Loucy (cell line): ENCODE data around the gene THPO.

Experiments used
- H2AFZ ChIP-seq: fragments of 200-600 bp; sonication (generic); 2 replicates; pipeline ENCODE4 v1.6.0; 2016; ENCODE audit warnings: antibody characterized with exemption, mild to moderate bottlenecking, low read length, moderate library complexity
- H3F3A ChIP-seq: fragments of 200-600 bp; 2 replicates; pipeline ENCODE4 v1.6.0; 2016; ENCODE audit warnings: antibody characterized with exemption, low read depth, mild to moderate bottlenecking
- H3K27me3 ChIP-seq: fragments of 200-600 bp; sonication (generic); 2 replicates; pipeline ENCODE4 v1.6.1; 2014; ENCODE audit warnings: low read length, mild to moderate bottlenecking; ENCODE audit not compliant: insufficient read depth, poor library complexity, severe bottlenecking
- H3K36me3 ChIP-seq: fragments of 200-600 bp; sonication (generic); 2 replicates; pipeline ENCODE4 v1.6.1; 2016; ENCODE audit warnings: low read length; ENCODE audit not compliant: insufficient read depth
- H3K4me1 ChIP-seq: fragments of 200-600 bp; sonication (generic); 2 replicates; pipeline ENCODE4 v1.5.1; 2014; ENCODE audit warnings: low read length, mild to moderate bottlenecking; ENCODE audit not compliant: insufficient read depth, poor library complexity, severe bottlenecking
- H3K4me2 ChIP-seq: fragments of 200-600 bp; sonication (generic); 2 replicates; pipeline ENCODE4 v1.6.0; 2014; ENCODE audit warnings: antibody characterized with exemption, low read length, low read depth, mild to moderate bottlenecking; ENCODE audit not compliant: poor library complexity, severe bottlenecking
- H3K4me3 ChIP-seq: fragments of 200-600 bp; sonication (generic); 2 replicates; pipeline ENCODE4 v1.5.1; 2014; ENCODE audit warnings: low read length, mild to moderate bottlenecking, mixed read lengths; ENCODE audit not compliant: poor library complexity, severe bottlenecking
- H3K79me2 ChIP-seq: fragments of 200-600 bp; sonication (generic); 2 replicates; pipeline ENCODE4 v1.6.1; 2014; ENCODE audit warnings: low read length; ENCODE audit not compliant: insufficient read depth
- H3K9ac ChIP-seq: fragments of 200-600 bp; sonication (generic); 2 replicates; pipeline ENCODE4 v1.6.0; 2014; ENCODE audit warnings: mild to moderate bottlenecking, low read depth, low read length, moderate library complexity; ENCODE audit not compliant: poor library complexity, severe bottlenecking
- H3K9me2 ChIP-seq: fragments of 200-600 bp; sonication (generic); replicated peaks from 2 replicates; pipeline ENCODE4 v1.6.1; 2016; ENCODE audit warnings: low read depth, low read length, mixed read lengths
- H3K9me3 ChIP-seq: fragments of 200-600 bp; sonication (generic); 2 replicates; pipeline ENCODE4 v1.6.1; 2014; ENCODE audit warnings: mild to moderate bottlenecking, antibody characterized with exemption, low read length, low read depth; ENCODE audit not compliant: insufficient read depth
- H4K20me1 ChIP-seq: fragments of 200-600 bp; sonication (generic); 2 replicates; pipeline ENCODE4 v1.6.0; 2014; ENCODE audit warnings: antibody characterized with exemption, low read length, mild to moderate bottlenecking; ENCODE audit not compliant: insufficient read depth, poor library complexity, severe bottlenecking
- CTCF ChIP-seq: fragments of 200-600 bp; sonication (generic); conservative IDR thresholded peaks from 2 replicates; pipeline ENCODE4 v1.5.1; 2014; ENCODE audit warnings: mild to moderate bottlenecking, antibody characterized with exemption, low read length
- EZH2phosphoT487 ChIP-seq: fragments of 200-600 bp; IDR thresholded peaks from 2 replicates; pipeline ENCODE4 v1.6.1; 2018; ENCODE audit warnings: antibody characterized with exemption, mild to moderate bottlenecking, moderate library complexity, borderline replicate concordance

THPO gene

DNA sequence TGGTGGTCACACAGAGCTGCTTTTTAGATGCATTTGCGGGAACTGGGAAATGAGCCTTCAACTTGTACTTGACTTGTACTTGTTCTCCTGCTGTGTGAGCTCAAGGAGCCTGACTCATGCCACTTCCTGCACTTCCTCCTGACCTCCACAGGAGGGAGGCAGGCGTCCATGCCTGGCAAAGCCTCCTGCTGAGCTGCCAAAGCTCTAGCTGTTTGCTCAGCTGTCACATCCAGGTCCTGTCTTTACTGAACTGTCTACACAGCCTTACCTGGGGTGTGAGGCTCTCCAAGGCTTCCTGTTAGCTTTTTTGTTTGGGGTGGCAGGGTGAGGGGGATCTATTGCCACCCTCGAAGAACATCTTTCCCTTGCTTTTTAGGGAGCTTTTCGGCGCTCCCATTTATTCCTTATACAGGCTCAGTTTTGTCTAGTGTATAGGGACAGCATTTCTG is 6.4 kb downstream of the THPO start:
- no peak overlapping the region for H3K4me2 ChIP-seq
- no peaks in the 10 kb centered on the region for H3K27me3 ChIP-seq
- H3K9ac ChIP-seq = no peak overlapping the region
- peaks cover 4% of the 10 kb centered on the region for H3K4me1 ChIP-seq
- H3K79me2 ChIP-seq = no peaks in the 10 kb centered on the region
- H3K36me3 ChIP-seq = peaks cover 16% of the 10 kb centered on the region; the same call in 1 of the 2 replicates
- H3K9me2 ChIP-seq = no peaks in the 10 kb centered on the region
- H4K20me1 ChIP-seq = no peaks in the 10 kb centered on the region
- peak; percentile 89 for TF ChIP-seq CTCF
- TF ChIP-seq EZH2phosphoT487 = no peak
- no peak overlapping the region for H2AFZ ChIP-seq
- no peaks in the 10 kb centered on the region for H3K9me3 ChIP-seq
- H3F3A ChIP-seq = no peaks in the 10 kb centered on the region
- H3K4me3 ChIP-seq = no peak overlapping the region

- peaks cover 17% of the 10 kb centered on the region; the same call in 1 of the 2 replicates for H3K36me3 ChIP-seq
- no peak overlapping the region for H2AFZ ChIP-seq
- H3K79me2 ChIP-seq = peaks cover 24% of the 10 kb centered on the region
- H3K27me3 ChIP-seq = no peaks in the 10 kb centered on the region
- H3K9me3 ChIP-seq = no peaks in the 10 kb centered on the region
- peaks cover 15% of the 10 kb centered on the region for H4K20me1 ChIP-seq
- H3K9ac ChIP-seq = no peak overlapping the region
- no peaks in the 10 kb centered on the region for H3F3A ChIP-seq
- TF ChIP-seq CTCF = no peak
- TF ChIP-seq EZH2phosphoT487 = no peak
- no peaks in the 10 kb centered on the region for H3K9me2 ChIP-seq
- no peak overlapping the region for H3K4me3 ChIP-seq
- peaks cover 19% of the 10 kb centered on the region for H3K4me1 ChIP-seq
- no peak overlapping the region for H3K4me2 ChIP-seq
Measured at GRCh38 chr3:184368586-184369183, 9.3 kb downstream of the THPO start.

DNA sequence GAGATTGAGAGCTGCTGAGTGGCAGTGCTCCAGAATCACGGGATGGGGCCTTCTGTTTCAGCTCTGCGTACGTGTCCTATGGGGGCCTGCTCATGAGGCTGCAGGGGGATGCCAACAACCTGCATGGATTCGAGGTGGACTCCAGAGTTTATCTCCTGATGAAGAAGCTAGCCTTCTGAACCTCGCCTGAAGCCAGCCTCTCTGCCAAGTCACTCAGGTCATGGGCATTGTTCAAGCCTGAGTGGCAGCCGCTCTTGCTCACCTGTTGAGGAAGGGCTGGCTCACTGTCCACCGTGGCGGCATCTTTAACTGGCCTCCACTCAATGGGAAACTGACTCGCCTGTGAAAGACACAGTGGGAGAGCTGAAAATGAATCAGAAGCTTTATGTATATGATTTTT is 9.9 kb downstream of the THPO start:
- Histone ChIP-seq H3K36me3 (peaks cover 17% of the 10 kb centered on the region; the same call in 1 of the 2 replicates), H3K4me2 (no peak overlapping the region), H2AFZ (no peak overlapping the region), H3K9me2 (no peaks in the 10 kb centered on the region), H3K9ac (no peak overlapping the region), H3K9me3 (no peaks in the 10 kb centered on the region), H3F3A (no peaks in the 10 kb centered on the region), H4K20me1 (peaks cover 15% of the 10 kb centered on the region), H3K4me3 (no peak overlapping the region), H3K79me2 (peaks cover 28% of the 10 kb centered on the region), H3K4me1 (peaks cover 19% of the 10 kb centered on the region), H3K27me3 (no peaks in the 10 kb centered on the region)
- TF ChIP-seq EZH2phosphoT487 (no peak), CTCF (no peak)
